BJ (cell line): ENCODE data around the gene MATN1. TPM values are rescaled to one million over a fixed set of nuclear protein-coding genes. Genes with fewer than 3 reads are reported as not detected.

ENCODE experiments used
- CTCF ChIA-PET: fragments of 350-600 bp; formaldehyde crosslinking; extraction: SDS; loops from one replicate; lab custom pipeline; 2021; ENCODE audit warnings: antibody characterized with exemption, inconsistent platforms; lab: Yijun Ruan, JAX
- POLR2A ChIA-PET: fragments of 300-600 bp; sonication (Branson Sonifier 250); formaldehyde crosslinking; extraction: SDS; loops from one replicate; lab custom pipeline; 2021; ENCODE audit warnings: antibody characterized with exemption; lab: Charles Lee
- DNase-seq: peaks from one replicate; pipeline ENCODE4 v3.0.0-alpha.2; 2011; ENCODE audit warnings: low read depth
- H3K27me3 ChIP-seq: 2 replicates; pipeline ENCODE4 v1.6.0; 2011; ENCODE audit warnings: low read length; ENCODE audit not compliant: control insufficient read depth, insufficient read depth
- H3K36me3 ChIP-seq: 2 replicates; pipeline ENCODE4 v1.5.1; 2011; ENCODE audit warnings: low read length; ENCODE audit not compliant: control insufficient read depth, insufficient read depth
- H3K4me3 ChIP-seq: 2 replicates; pipeline ENCODE4 v1.5.1; 2011; ENCODE audit warnings: low read depth, mild to moderate bottlenecking, control low read depth, low read length
- CTCF ChIP-seq: IDR thresholded peaks from 2 replicates; pipeline ENCODE4 v1.5.1; 2011; ENCODE audit warnings: low read depth, mild to moderate bottlenecking, control low read depth, inconsistent platforms, low read length, moderate library complexity; ENCODE audit not compliant: insufficient read depth
- polyA plus RNA-seq: library from polyadenylated mRNA; depleted of rRNA; stranded (reverse); fragments of >200 nt; gene quantifications from 2 replicates; pipeline ENCODE4 v1.2.3, GENCODE V29; 2011

Gene MATN1
- polyA plus RNA-seq, 1 experiment = 0.13 TPM

- TF ChIP-seq CTCF = no peak
- CTCF ChIA-PET = interaction anchor here (0.6 to 10.3 kb wide), 7 partner anchors 9 to 152 kb away, joined by 3 to 114 read pairs (median 3); no protein-coding TSS in a partner anchor
- no peaks in the 10 kb centered on the region for H3K36me3 ChIP-seq
- DNase-seq = no peak
- no peak overlapping the region for H3K4me3 ChIP-seq
- no peaks in the 10 kb centered on the region for H3K27me3 ChIP-seq
- POLR2A ChIA-PET = no interaction called here
Measured at GRCh38 chr1:30760596-30761324, 37.4 kb upstream of the MATN1 start.

DNA sequence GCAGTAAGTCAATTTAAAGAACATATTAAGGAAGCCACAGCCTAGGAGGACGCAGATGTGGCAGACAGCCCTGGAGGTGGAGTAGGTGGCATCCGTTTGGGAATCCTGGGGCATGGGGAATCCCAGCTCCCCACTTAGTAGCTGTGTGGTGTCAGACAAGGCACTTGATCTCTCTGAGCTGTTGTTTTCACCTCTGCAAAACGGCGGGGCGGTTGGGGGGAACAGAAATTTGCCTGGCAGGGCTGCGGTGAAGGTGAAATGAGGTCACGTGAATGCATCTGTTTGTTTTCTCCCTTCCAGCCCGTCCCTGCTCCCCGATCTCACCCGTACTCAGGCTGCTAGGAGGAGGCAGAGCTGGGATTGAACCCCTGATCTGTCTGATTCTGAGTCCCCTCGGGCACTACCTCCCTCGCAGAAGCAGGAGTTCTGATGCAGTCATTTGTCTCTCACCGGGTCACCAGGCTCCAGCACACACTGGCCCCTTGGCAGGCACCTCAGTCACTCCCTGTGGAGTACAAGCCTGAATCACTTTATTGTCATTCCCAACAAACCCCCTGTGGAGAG, 36.4 kb upstream of the MATN1 start:
- no peak overlapping the region for H3K4me3 ChIP-seq
- POLR2A ChIA-PET = no interaction called here
- DNase-seq = no peak
- CTCF ChIA-PET = interaction anchor here (0.7 to 10.3 kb wide), 3 partner anchors 10 to 40 kb away, joined by 3 to 114 read pairs (median 49); no protein-coding TSS in a partner anchor
- no peaks in the 10 kb centered on the region for H3K36me3 ChIP-seq
- no peaks in the 10 kb centered on the region for H3K27me3 ChIP-seq
- TF ChIP-seq CTCF = no peak

GRCh38 chr1:30758785-30759380, 35.5 kb upstream of the MATN1 start:
- DNase-seq = no peak
- H3K27me3 ChIP-seq = no peaks in the 10 kb centered on the region
- TF ChIP-seq CTCF = no peak
- H3K36me3 ChIP-seq = no peaks in the 10 kb centered on the region
- no peak overlapping the region for H3K4me3 ChIP-seq
- ChIA-PET CTCF (interaction anchor here (1.0 to 10.3 kb wide), 4 partner anchors 14 to 152 kb away, joined by 3 to 114 read pairs (median 26); no protein-coding TSS in a partner anchor), POLR2A (no interaction called here)

- DNase-seq = no peak
- no peak for TF ChIP-seq CTCF
- ChIA-PET POLR2A (no interaction called here), CTCF (interaction anchor here (1.0 to 10.3 kb wide), 4 partner anchors 14 to 153 kb away, joined by 3 to 114 read pairs (median 26); no protein-coding TSS in a partner anchor)
- H3K27me3 ChIP-seq = no peaks in the 10 kb centered on the region
- H3K4me3 ChIP-seq = no peak overlapping the region
- no peaks in the 10 kb centered on the region for H3K36me3 ChIP-seq
Measured at GRCh38 chr1:30758121-30758688, 34.8 kb upstream of the MATN1 start.
